HepG2 (cell line): ENCODE results near the gene SLC9A5. TPM values are rescaled to one million over a fixed set of nuclear protein-coding genes. Genes with fewer than 3 reads are reported as not detected.

ENCODE experiments used
- ATAC-seq: fragments of 200-7000 bp; cut with Tn5 transposase; 3 replicates; pipeline ENCODE4 v1.9.1; 2020; ENCODE audit warnings: mild to moderate bottlenecking, moderate library complexity
- BruUV-seq: library from RNA; stranded (reverse); fragments of 400-500 nt; replicated peaks from 2 replicates; lab custom pipeline; 2021; lab: Mats Ljungman, UMichigan
- CTCF ChIA-PET: fragments of 300-600 bp; formaldehyde crosslinking; extraction: SDS; loops from one replicate; lab custom pipeline; 2021; ENCODE audit warnings: low total read pairs, inconsistent platforms, low intra/inter-chr PET ratio; lab: Yijun Ruan, JAX
- POLR2A ChIA-PET: fragments of 350-600 bp; sonication (Branson Sonifier 250); formaldehyde crosslinking; loops from one replicate; lab custom pipeline; 2020; ENCODE audit warnings: antibody characterized with exemption, inconsistent platforms; lab: Yijun Ruan, JAX
- DNase-seq: peaks from one replicate; pipeline ENCODE4 v3.0.0-alpha.2; 2015; ENCODE audit warnings: low spot score
- FAIRE-seq: peaks from 3 replicates; lab custom pipeline; 2011; peaks lifted over from hg19 to GRCh38; lab: Jason Lieb, UNC
- H2AFZ ChIP-seq: one replicate; pipeline ENCODE4 v1.6.1; 2011; ENCODE audit warnings: low read length, inconsistent platforms
- H3K27ac ChIP-seq: fragments of 300-600 bp; 3 replicates; pipeline ENCODE4 v1.8.0; 2011; ENCODE audit warnings: mixed run types, mild to moderate bottlenecking, mixed read lengths, low read length, inconsistent platforms; ENCODE audit not compliant: insufficient read depth; ENCODE audit errors: extremely low read length
- H3K27me3 ChIP-seq, 2 experiments: fragments of 200-600 bp in 1 of 2; 2 replicates in 1 of 2; 3 replicates in 1 of 2; pipeline versions ENCODE4 v1.6.0 to v1.8.0; 2011; ENCODE audit warnings: low read length in 2 of 2, mild to moderate bottlenecking in 2 of 2, moderate library complexity in 2 of 2, inconsistent platforms in 1 of 2; ENCODE audit not compliant: insufficient read depth in 2 of 2, control insufficient read depth in 1 of 2
- H3K36me3 ChIP-seq, 2 experiments: fragments of 200-600 bp in 1 of 2; replicated peaks in 1 of 2; 2 replicates in 1 of 2; 3 replicates in 1 of 2; pipeline versions ENCODE4 v1.5.1 to v1.8.0; 2011; ENCODE audit warnings: low read length in 2 of 2, inconsistent platforms in 1 of 2; ENCODE audit not compliant: insufficient read depth in 2 of 2, control insufficient read depth in 1 of 2
- H3K4me1 ChIP-seq: 2 replicates; pipeline ENCODE4 v1.5.1; 2012; ENCODE audit warnings: low read length, inconsistent platforms; ENCODE audit not compliant: insufficient read depth
- H3K4me2 ChIP-seq: 2 replicates; pipeline ENCODE4 v1.6.0; 2011; ENCODE audit warnings: low read depth, low read length, inconsistent platforms
- H3K4me3 ChIP-seq, 3 experiments: fragments of 200-600 bp in 1 of 3; sonication (generic), shearing (Covaris generic) in 1 of 3; replicated peaks in 1 of 3; 2 replicates each; pipeline ENCODE4 v1.5.1; 2011 to 2016; ENCODE audit warnings: low read length in 3 of 3, inconsistent platforms in 2 of 3, low read depth in 2 of 3, mild to moderate bottlenecking in 2 of 3, control low read depth in 1 of 3, mixed read lengths in 1 of 3; ENCODE audit not compliant: insufficient read depth in 1 of 3
- H3K79me2 ChIP-seq: one replicate; pipeline ENCODE4 v1.6.1; 2011; ENCODE audit warnings: low read length, inconsistent platforms; ENCODE audit not compliant: insufficient read depth
- H3K9ac ChIP-seq: 2 replicates; pipeline ENCODE4 v1.6.0; 2011; ENCODE audit warnings: mild to moderate bottlenecking, low read depth, low read length, inconsistent platforms; ENCODE audit not compliant: insufficient read depth
- H3K9me3 ChIP-seq: 2 replicates; pipeline ENCODE4 v1.5.1; 2012; ENCODE audit warnings: mild to moderate bottlenecking, low read length
- H4K20me1 ChIP-seq: 2 replicates; pipeline ENCODE4 v1.6.0; 2011; ENCODE audit warnings: inconsistent platforms, mild to moderate bottlenecking, low read length, moderate library complexity; ENCODE audit not compliant: insufficient read depth
- ELF3 ChIP-seq: IDR thresholded peaks from 2 replicates; pipeline ENCODE4 v1.6.1; 2016; ENCODE audit warnings: missing genetic modification reagents, missing compliant biosample characterization
- KLF16 ChIP-seq, 2 experiments: sonication (generic) in 1 of 2; formaldehyde crosslinking in 1 of 2; IDR thresholded peaks; 2 replicates each; pipeline versions ENCODE4 v1.6.1 to v1.8.0; 2016 to 2023; ENCODE audit warnings: missing genetic modification reagents in 2 of 2, missing compliant biosample characterization in 1 of 2
- NR1H2 ChIP-seq: sonication (generic); formaldehyde crosslinking; IDR thresholded peaks from 2 replicates; pipeline ENCODE4 v1.8.1; 2022; ENCODE audit warnings: low read depth, missing genetic modification reagents, borderline replicate concordance
- SSRP1 ChIP-seq: IDR thresholded peaks from 2 replicates; pipeline ENCODE4 v1.6.1; 2016; ENCODE audit warnings: control low read depth
- ZNF577 ChIP-seq: sonication (generic); formaldehyde crosslinking; IDR thresholded peaks from 2 replicates; pipeline ENCODE4 v1.4.0; 2020; ENCODE audit warnings: mild to moderate bottlenecking, low read depth, missing genetic modification reagents, borderline replicate concordance
- ZNF780A ChIP-seq: sonication (generic); formaldehyde crosslinking; IDR thresholded peaks from 2 replicates; pipeline ENCODE4 v1.8.0; 2022; ENCODE audit warnings: mild to moderate bottlenecking, missing genetic modification reagents, moderate library complexity
- WGBS: methylation state at CpG from one replicate; pipeline ENCODE4 v1.1.6; 2017; ENCODE audit warnings: low lambda C conversion rate; 5-methylcytosine and 5-hydroxymethylcytosine counted together
- in situ Hi-C: cut with HindIII; loops from 2 replicates; pipeline ENCODE4 v1.10.0; 2017; ENCODE audit warnings: low pct_unique_long_range_greater_than_20kb; ENCODE audit not compliant: extremely low pct_ligation_motif_present
- intact Hi-C: fragments of 100-400 bp; cut with micrococcal nuclease; formaldehyde crosslinking; loops from one replicate; pipeline ENCODE4 v1.10.0; 2022; ENCODE audit not compliant: unreplicated experiment
- polyA plus RNA-seq, 8 experiments: library from polyadenylated mRNA; depleted of rRNA in 3 of 8; stranded (reverse) in 7 of 8; unstranded in 1 of 8; fragments of >200 nt; fragmentation: Illumina TruSeq in 4 of 8; extraction: Trizol in 4 of 8; gene quantifications; 2 replicates each; pipeline versions ENCODE4 v1.2.1 to v1.2.3, GENCODE V29; 2011 to 2016; ENCODE audit warnings: low read depth in 4 of 8, missing spikeins in 1 of 8, mixed read lengths in 1 of 8; ENCODE audit not compliant: insufficient read depth in 1 of 8
- total RNA-seq, 5 experiments: library from RNA; depleted of rRNA; stranded (reverse); fragments of >200 nt; fragmentation: Illumina TruSeq; extraction: Trizol; gene quantifications; 2 replicates each; pipeline ENCODE4 v1.2.3, GENCODE V29; 2016; ENCODE audit warnings: low read depth in 1 of 5
- TF ChIP-seq, protein P1 (sequence below): sonication (generic); formaldehyde crosslinking; IDR thresholded peaks from 2 replicates; pipeline ENCODE4 v1.4.0; 2020; ENCODE audit warnings: mild to moderate bottlenecking, missing genetic modification reagents, borderline replicate concordance
- TF ChIP-seq, protein P2 (sequence below): sonication (generic); formaldehyde crosslinking; IDR thresholded peaks from 2 replicates; pipeline ENCODE4 v1.9.0; 2022; ENCODE audit warnings: missing genetic modification reagents, mild to moderate bottlenecking, borderline replicate concordance
- TF ChIP-seq, protein P3 (sequence below): sonication (generic); formaldehyde crosslinking; IDR thresholded peaks from 2 replicates; pipeline ENCODE4 v1.4.0; 2020; ENCODE audit warnings: mild to moderate bottlenecking, missing genetic modification reagents, borderline replicate concordance
- TF ChIP-seq, protein P4 (sequence below): sonication (generic); formaldehyde crosslinking; IDR thresholded peaks from 2 replicates; pipeline ENCODE4 v1.8.0; 2022; ENCODE audit warnings: missing genetic modification reagents, low read depth, mild to moderate bottlenecking, borderline replicate concordance

Gene SLC9A5
- total and polyA plus RNA-seq, 2 of the 13 experiments (the other 11 are each of a cell fraction or from before 2014, with no cell fraction given) = 0.58 to 1.4 TPM

DNA sequence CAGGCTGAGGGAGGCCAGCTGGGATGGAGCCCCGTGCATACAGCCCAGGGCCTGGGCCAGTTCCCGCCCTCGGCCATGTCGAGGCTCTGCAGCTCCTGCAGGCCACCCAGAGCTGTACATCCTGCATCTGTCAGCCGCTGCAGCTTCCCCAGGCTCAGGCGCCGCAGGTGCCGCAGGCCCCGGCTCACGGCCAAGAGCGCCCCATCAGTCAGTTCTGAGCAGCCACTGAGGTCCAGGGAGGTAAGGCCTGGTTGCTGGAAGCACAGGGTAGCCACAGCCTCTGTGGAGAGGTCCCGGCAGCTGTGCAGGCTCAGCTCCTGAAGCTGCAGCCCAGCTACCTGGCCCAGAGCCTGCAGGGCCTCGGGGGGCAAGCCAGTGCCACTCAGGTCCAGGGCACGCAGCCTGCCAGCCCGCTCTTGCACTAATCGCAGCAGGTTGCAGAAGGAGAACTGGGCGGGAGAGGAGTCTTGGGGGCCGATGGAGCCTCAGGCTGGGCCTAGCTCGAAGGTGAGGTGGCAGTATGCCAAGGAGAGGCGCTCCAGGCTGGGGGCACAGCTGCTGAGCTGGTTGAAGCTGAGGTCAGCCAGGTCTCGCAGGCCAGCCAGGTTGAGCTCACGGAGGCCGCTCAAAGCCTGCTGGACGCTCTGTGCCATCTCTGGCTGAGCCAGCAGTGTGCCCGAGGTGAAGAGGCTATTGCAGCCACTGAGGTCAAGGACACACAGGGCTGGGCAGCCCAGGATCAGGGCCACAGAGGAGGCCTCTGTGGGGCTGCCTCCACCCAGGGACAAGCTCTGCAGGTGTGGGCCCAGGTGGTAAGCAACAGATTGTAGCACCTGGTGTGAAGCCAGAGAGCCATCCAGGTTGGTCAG lies 38.5 kb upstream of the SLC9A5 start (continued):
- TF ChIP-seq, protein P1, sequence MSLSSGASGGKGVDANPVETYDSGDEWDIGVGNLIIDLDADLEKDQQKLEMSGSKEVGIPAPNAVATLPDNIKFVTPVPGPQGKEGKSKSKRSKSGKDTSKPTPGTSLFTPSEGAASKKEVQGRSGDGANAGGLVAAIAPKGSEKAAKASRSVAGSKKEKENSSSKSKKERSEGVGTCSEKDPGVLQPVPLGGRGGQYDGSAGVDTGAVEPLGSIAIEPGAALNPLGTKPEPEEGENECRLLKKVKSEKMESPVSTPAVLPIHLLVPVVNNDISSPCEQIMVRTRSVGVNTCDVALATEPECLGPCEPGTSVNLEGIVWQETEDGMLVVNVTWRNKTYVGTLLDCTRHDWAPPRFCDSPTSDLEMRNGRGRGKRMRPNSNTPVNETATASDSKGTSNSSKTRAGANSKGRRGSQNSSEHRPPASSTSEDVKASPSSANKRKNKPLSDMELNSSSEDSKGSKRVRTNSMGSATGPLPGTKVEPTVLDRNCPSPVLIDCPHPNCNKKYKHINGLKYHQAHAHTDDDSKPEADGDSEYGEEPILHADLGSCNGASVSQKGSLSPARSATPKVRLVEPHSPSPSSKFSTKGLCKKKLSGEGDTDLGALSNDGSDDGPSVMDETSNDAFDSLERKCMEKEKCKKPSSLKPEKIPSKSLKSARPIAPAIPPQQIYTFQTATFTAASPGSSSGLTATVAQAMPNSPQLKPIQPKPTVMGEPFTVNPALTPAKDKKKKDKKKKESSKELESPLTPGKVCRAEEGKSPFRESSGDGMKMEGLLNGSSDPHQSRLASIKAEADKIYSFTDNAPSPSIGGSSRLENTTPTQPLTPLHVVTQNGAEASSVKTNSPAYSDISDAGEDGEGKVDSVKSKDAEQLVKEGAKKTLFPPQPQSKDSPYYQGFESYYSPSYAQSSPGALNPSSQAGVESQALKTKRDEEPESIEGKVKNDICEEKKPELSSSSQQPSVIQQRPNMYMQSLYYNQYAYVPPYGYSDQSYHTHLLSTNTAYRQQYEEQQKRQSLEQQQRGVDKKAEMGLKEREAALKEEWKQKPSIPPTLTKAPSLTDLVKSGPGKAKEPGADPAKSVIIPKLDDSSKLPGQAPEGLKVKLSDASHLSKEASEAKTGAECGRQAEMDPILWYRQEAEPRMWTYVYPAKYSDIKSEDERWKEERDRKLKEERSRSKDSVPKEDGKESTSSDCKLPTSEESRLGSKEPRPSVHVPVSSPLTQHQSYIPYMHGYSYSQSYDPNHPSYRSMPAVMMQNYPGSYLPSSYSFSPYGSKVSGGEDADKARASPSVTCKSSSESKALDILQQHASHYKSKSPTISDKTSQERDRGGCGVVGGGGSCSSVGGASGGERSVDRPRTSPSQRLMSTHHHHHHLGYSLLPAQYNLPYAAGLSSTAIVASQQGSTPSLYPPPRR (CRISPR knock-in tag) = no peak
- TF ChIP-seq, protein P2, sequence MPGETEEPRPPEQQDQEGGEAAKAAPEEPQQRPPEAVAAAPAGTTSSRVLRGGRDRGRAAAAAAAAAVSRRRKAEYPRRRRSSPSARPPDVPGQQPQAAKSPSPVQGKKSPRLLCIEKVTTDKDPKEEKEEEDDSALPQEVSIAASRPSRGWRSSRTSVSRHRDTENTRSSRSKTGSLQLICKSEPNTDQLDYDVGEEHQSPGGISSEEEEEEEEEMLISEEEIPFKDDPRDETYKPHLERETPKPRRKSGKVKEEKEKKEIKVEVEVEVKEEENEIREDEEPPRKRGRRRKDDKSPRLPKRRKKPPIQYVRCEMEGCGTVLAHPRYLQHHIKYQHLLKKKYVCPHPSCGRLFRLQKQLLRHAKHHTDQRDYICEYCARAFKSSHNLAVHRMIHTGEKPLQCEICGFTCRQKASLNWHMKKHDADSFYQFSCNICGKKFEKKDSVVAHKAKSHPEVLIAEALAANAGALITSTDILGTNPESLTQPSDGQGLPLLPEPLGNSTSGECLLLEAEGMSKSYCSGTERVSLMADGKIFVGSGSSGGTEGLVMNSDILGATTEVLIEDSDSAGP (CRISPR knock-in tag) = peak; percentile 58; the same call in 1 of the 2 replicates
- TF ChIP-seq SSRP1 (CRISPR knock-in tag) = 0 out of 2 replicates have a peak, but pooled peaks have one; percentile 7

DNA sequence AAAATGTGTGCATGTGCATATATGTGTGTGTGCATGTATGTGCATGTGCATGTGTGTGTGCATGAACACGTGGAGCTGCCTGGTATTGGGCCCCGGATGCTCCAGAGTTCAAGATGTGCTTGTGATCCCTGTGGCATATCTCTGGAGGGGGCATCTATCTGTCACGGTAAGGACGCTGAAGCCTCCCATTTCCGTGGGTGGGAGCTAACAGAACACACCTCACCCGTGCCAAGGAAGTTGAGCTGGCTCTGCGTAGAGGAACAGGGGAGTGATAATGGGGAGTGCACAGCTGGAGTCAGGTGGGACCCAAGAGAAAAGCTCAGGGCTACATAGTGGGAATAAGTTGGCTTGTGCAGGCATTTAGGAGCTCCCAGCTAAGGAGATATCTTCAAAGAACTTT lies 37.1 kb upstream of the SLC9A5 start:
- in situ Hi-C loops (no loop called here), intact Hi-C loops (no loop called here)
- H3K9ac ChIP-seq = no peak overlapping the region
- ChIA-PET CTCF (no interaction called here), POLR2A (no interaction called here)
- H3K4me2 ChIP-seq = no peak overlapping the region
- no peak overlapping the region for H3K27ac ChIP-seq
- H3K4me3 ChIP-seq = no peak overlapping the region
- H3K4me1 ChIP-seq = peaks cover 57% of the 10 kb centered on the region
- H3K79me2 ChIP-seq = no peaks in the 10 kb centered on the region
- no peaks in the 10 kb centered on the region for H3K36me3 ChIP-seq
- H2AFZ ChIP-seq = no peak overlapping the region
- H4K20me1 ChIP-seq = no peaks in the 10 kb centered on the region
- DNase-seq = no peak
- no peaks in the 10 kb centered on the region for H3K9me3 ChIP-seq
- no TSS peak for BruUV-seq
- FAIRE-seq = no peak
- no peak for ATAC-seq
- WGBS = 70% methylated on average over 7 of the region's 7 CpGs
- H3K27me3 ChIP-seq = peaks cover 0 to 2% of the 10 kb centered on the region in 2 experiments; a peak in 1 of 5 replicates
- TF ChIP-seq NR1H2 (CRISPR knock-in tag) (no peak), ZNF577 (CRISPR knock-in tag) (no peak), KLF16 (CRISPR knock-in tag; IDR thresholded peaks at IDR 0.05) (no peak), ZNF780A (no peak), ELF3 (CRISPR knock-in tag) (no peak)
- TF ChIP-seq, protein P3, sequence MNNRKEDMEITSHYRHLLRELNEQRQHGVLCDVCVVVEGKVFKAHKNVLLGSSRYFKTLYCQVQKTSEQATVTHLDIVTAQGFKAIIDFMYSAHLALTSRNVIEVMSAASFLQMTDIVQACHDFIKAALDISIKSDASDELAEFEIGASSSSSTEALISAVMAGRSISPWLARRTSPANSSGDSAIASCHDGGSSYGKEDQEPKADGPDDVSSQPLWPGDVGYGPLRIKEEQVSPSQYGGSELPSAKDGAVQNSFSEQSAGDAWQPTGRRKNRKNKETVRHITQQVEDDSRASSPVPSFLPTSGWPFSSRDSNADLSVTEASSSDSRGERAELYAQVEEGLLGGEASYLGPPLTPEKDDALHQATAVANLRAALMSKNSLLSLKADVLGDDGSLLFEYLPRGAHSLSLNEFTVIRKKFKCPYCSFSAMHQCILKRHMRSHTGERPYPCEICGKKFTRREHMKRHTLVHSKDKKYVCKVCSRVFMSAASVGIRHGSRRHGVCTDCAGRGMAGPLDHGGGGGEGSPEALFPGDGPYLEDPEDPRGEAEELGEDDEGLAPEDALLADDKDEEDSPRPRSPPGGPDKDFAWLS (CRISPR knock-in tag) = no peak
- TF ChIP-seq, protein P4, sequence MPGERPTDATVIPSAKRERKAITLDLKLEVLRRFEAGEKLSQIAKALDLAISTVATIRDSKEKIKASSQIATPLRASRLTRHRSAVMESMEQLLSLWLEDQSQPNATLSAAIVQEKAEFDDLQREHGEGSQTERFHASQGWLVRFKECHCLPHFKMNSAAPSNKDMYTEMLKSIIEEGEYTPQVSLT = no peak
